ENCODE data around the gene CDK17.
"Not testable (repeated sequence)": the region's sequence is repeated elsewhere in the genome, so short reads cannot be mapped to it uniquely, and the experiment has no call there.

The CDK17 gene

GRCh38 chr12:96352161-96352835 is 47.9 kb downstream of the CDK17 start:
- no peak for DNase-seq

- no peak for DNase-seq
These were observed 49.3 kb downstream of the CDK17 start for GRCh38 chr12:96350982-96351381.

- no peak for DNase-seq
These were observed 53.0 kb downstream of the CDK17 start for GRCh38 chr12:96347130-96347699.

- not testable (repeated sequence) for DNase-seq
These were observed 53.5 kb downstream of the CDK17 start for GRCh38 chr12:96346716-96347115.

GRCh38 chr12:96344124-96344695 is 56.0 kb downstream of the CDK17 start:
- DNase-seq, result no peak

GRCh38 chr12:96343347-96343954 is 56.8 kb downstream of the CDK17 start:
- no peak for DNase-seq

- not testable (repeated sequence) for DNase-seq
These were observed 60.6 kb downstream of the CDK17 start for GRCh38 chr12:96339666-96340065.

- no peak for DNase-seq
These were observed 61.3 kb downstream of the CDK17 start for GRCh38 chr12:96338852-96339471.

- no peak for DNase-seq
These were observed 62.3 kb downstream of the CDK17 start for GRCh38 chr12:96337953-96338352.

- DNase-seq, result no peak
These were observed 63.8 kb downstream of the CDK17 start for GRCh38 chr12:96336489-96336888.

- DNase-seq, result no peak
These were observed 65.0 kb downstream of the CDK17 start for GRCh38 chr12:96335270-96335669.

- DNase-seq, result no peak
These were observed 65.7 kb downstream of the CDK17 start for GRCh38 chr12:96334502-96334901.

GRCh38 chr12:96329545-96329944 is 70.7 kb downstream of the CDK17 start:
- no peak for DNase-seq

GRCh38 chr12:96329018-96329417 is 71.2 kb downstream of the CDK17 start:
- DNase-seq, result no peak

- no peak for DNase-seq
These were observed 72.3 kb downstream of the CDK17 start for GRCh38 chr12:96327889-96328288.

GRCh38 chr12:96327346-96327745 is 72.9 kb downstream of the CDK17 start:
- no peak for DNase-seq

- DNase-seq, result no peak
These were observed 73.5 kb downstream of the CDK17 start for GRCh38 chr12:96326628-96327227.

- no peak for DNase-seq
These were observed 76.3 kb downstream of the CDK17 start for GRCh38 chr12:96323906-96324305.

- DNase-seq, result no peak
These were observed 77.5 kb downstream of the CDK17 start for GRCh38 chr12:96322720-96323119.

GRCh38 chr12:96321941-96322340 is 78.3 kb downstream of the CDK17 start:
- DNase-seq, result no peak

- DNase-seq, result not testable (repeated sequence)
These were observed 82.4 kb downstream of the CDK17 start for GRCh38 chr12:96317801-96318200.

GRCh38 chr12:96315741-96316481 is 84.3 kb downstream of the CDK17 start:
- peak; percentile 11 for DNase-seq
